HG03439 (cell line): ENCODE measurements around the gene MRPL37.

ENCODE experiments used
- ATAC-seq: cut with Tn5 transposase; IDR thresholded peaks from one replicate; pipeline ENCODE4 v1.9.1; 2021; ENCODE audit warnings: mild to moderate bottlenecking, moderate library complexity; ENCODE audit not compliant: unreplicated experiment

MRPL37 gene

GRCh38 chr1:54238353-54239034 is 38.5 kb downstream of the MRPL37 start:
- ATAC-seq: no peak

GRCh38 chr1:54239035-54239383 is 39.0 kb downstream of the MRPL37 start:
- ATAC-seq: no peak

- ATAC-seq: no peak
Measured at GRCh38 chr1:54239631-54240031, 39.7 kb downstream of the MRPL37 start.

GRCh38 chr1:54240741-54241335 is 40.9 kb downstream of the MRPL37 start:
- ATAC-seq: no peak

GRCh38 chr1:54241364-54241763 is 41.4 kb downstream of the MRPL37 start:
- ATAC-seq: no peak

- ATAC-seq: no peak
Measured at GRCh38 chr1:54243022-54243421, 43.1 kb downstream of the MRPL37 start.

GRCh38 chr1:54244655-54245054 is 44.7 kb downstream of the MRPL37 start:
- ATAC-seq: no peak

GRCh38 chr1:54245501-54245900 is 45.5 kb downstream of the MRPL37 start:
- ATAC-seq: no peak

- no peak for ATAC-seq
Measured at GRCh38 chr1:54246116-54246721, 46.3 kb downstream of the MRPL37 start.

- ATAC-seq: no peak
Measured at GRCh38 chr1:54247863-54248515, 48.0 kb downstream of the MRPL37 start.

- no peak for ATAC-seq
Measured at GRCh38 chr1:54248966-54249365, 49.0 kb downstream of the MRPL37 start.

- ATAC-seq: no peak
Measured at GRCh38 chr1:54249819-54250435, 50.0 kb downstream of the MRPL37 start.

- no peak for ATAC-seq
Measured at GRCh38 chr1:54250670-54251069, 50.7 kb downstream of the MRPL37 start.

- no peak for ATAC-seq
Measured at GRCh38 chr1:54252371-54252936, 52.5 kb downstream of the MRPL37 start.

GRCh38 chr1:54253480-54253879 is 53.5 kb downstream of the MRPL37 start:
- no peak for ATAC-seq

- ATAC-seq: no peak
Measured at GRCh38 chr1:54254055-54254454, 54.1 kb downstream of the MRPL37 start.

GRCh38 chr1:54255026-54255702 is 55.2 kb downstream of the MRPL37 start:
- no peak for ATAC-seq

- no peak for ATAC-seq
Measured at GRCh38 chr1:54256522-54257345, 56.8 kb downstream of the MRPL37 start.

GRCh38 chr1:54257346-54257620 is 57.3 kb downstream of the MRPL37 start:
- no peak for ATAC-seq

- ATAC-seq: no peak
Measured at GRCh38 chr1:54257876-54258275, 57.9 kb downstream of the MRPL37 start.
